HEK293 (cell line): Measurements from ENCODE around the gene PIK3CD.

Experiments used
- CTCF ChIP-seq: fragments of 450-650 bp; formaldehyde crosslinking; IDR thresholded peaks from 2 replicates; pipeline ENCODE4 v1.5.1; 2016; ENCODE audit warnings: missing biosample characterization, missing genetic modification characterization
- ZNF513 ChIP-seq: fragments of 450-650 bp; IDR thresholded peaks from 2 replicates; pipeline ENCODE4 v1.5.1; 2018; ENCODE audit warnings: missing biosample characterization, missing genetic modification characterization

GRCh38 chr1:9684801-9685200, 33.3 kb downstream of the PIK3CD start:
- TF ChIP-seq ZNF513 (no peak), CTCF (tag by site-specific recombination) (no peak)
